ENCODE data around the gene DNAI2. TPM values are rescaled to one million over a fixed set of nuclear protein-coding genes. Genes with fewer than 3 reads are reported as not detected.

Gene DNAI2
- total RNA-seq, 1 donor from 2014 or later = not detected

DNA sequence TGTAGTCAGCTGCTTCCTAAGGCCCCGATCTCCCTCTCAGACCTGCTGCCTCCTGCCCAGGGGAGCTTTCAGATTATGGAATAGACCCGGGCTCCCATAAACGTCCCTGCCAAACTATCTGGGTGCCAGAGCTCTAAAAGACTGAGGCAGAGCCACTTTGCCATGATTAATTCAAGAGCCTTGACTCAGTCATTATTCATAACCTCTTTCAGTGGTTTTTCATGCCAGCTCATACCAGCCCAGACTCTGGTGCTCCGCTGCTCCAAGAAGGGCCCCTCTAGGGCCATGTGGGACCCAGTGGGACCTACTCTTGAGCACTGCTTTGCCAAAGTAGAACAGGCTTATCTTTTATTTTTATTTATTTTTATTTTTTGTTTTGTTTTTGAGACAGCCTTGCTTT lies 23.9 kb downstream of the DNAI2 start:
- Histone ChIP-seq H3K9me3 (ENCODE audit: control insufficient read depth in 3 of 3, low read length in 3 of 3) (no peaks in the 10 kb centered on the region), H3K9ac (ENCODE audit: low read depth in 1 of 3, low read length in 3 of 3) (no peak overlapping the region), H3K4me1 (ENCODE audit: control insufficient read depth in 3 of 3, insufficient read depth in 3 of 3, low read length in 3 of 3) (peaks cover 0 to 10% (median 0%) of the 10 kb centered on the region in 3 donors), H3K36me3 (ENCODE audit: control insufficient read depth in 3 of 3, insufficient read depth in 3 of 3, low read length in 3 of 3) (no peaks in the 10 kb centered on the region), H3K27me3 (ENCODE audit: control insufficient read depth in 3 of 3, insufficient read depth in 3 of 3, low read length in 3 of 3) (peaks cover 0 to 8% (median 0%) of the 10 kb centered on the region in 3 donors), H3K27ac (ENCODE audit: low read depth, low read length) (no peak overlapping the region), H3K4me3 (ENCODE audit: low read length in 3 of 3) (no peak overlapping the region)

DNA sequence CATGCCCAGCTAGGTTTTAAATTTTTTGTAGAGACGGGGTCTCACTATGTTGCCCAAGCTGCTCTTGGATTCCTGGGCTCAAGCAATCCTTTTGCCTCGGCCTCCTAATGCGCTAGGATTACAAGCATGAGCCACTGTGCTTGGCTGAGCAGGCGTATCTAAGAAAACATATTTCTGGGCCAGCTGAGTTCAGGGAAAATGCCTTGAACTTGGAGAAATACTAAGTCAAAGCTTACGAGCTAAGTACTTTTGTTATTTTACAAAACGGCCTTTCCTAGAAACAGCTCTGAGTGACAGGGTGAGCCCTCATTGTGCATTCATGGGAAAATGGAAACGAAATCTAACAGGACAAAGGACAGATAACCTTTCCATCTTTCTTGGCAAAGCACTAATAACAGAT lies 24.7 kb downstream of the DNAI2 start:
- Histone ChIP-seq H3K36me3 (ENCODE audit: control insufficient read depth in 3 of 3, insufficient read depth in 3 of 3, low read length in 3 of 3) (no peaks in the 10 kb centered on the region), H3K9me3 (ENCODE audit: control insufficient read depth in 3 of 3, low read length in 3 of 3) (no peaks in the 10 kb centered on the region), H3K4me1 (ENCODE audit: control insufficient read depth in 3 of 3, insufficient read depth in 3 of 3, low read length in 3 of 3) (peaks cover 0 to 10% (median 0%) of the 10 kb centered on the region in 3 donors), H3K9ac (ENCODE audit: low read depth in 1 of 3, low read length in 3 of 3) (no peak overlapping the region), H3K27ac (ENCODE audit: low read depth, low read length) (no peak overlapping the region), H3K4me3 (ENCODE audit: low read length in 3 of 3) (no peak overlapping the region), H3K27me3 (ENCODE audit: control insufficient read depth in 3 of 3, insufficient read depth in 3 of 3, low read length in 3 of 3) (peaks cover 0 to 8% (median 0%) of the 10 kb centered on the region in 3 donors)

DNA sequence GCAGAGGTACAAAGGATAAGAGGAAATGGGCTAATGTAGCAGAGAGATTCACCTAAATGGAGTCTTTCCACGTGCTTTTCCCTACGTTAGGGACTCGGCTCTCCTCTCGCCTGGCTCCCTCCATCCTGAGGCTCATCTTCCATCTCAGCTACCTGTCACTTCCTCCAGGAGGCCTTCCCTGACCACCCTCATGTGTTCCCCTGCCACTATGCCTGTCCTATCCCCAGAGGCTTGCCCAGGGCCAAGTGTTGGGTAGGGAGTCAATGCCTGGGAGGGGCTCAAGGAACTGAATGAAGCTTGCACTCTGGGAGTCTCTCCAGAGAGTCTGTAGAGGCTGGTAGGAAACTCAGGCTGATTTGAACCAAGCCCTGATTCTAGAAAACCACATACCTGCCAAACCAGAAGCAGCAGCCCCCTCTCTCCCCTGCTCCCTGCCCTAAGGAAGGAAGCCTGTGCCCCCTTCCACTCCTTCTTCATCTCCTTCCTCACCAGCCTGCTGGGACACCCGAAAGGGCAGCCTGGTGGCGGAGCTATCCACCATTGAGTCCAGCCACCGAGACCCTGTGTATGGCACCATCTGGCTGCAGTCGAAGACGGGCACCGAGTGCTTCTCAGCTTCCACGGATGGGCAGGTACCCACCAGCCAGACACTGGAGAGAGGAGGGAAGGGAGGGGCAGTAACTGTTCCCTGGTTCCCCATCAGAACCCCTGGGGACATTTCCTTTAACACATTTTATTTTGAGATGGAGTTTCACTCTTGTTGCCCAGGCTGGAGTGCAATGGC lies 25.4 kb downstream of the DNAI2 start:
- Histone ChIP-seq H3K4me1 (ENCODE audit: control insufficient read depth in 3 of 3, insufficient read depth in 3 of 3, low read length in 3 of 3) (peaks cover 0 to 10% (median 0%) of the 10 kb centered on the region in 3 donors), H3K27ac (ENCODE audit: low read depth, low read length) (no peak overlapping the region), H3K9ac (ENCODE audit: low read depth in 1 of 3, low read length in 3 of 3) (no peak overlapping the region)

DNA sequence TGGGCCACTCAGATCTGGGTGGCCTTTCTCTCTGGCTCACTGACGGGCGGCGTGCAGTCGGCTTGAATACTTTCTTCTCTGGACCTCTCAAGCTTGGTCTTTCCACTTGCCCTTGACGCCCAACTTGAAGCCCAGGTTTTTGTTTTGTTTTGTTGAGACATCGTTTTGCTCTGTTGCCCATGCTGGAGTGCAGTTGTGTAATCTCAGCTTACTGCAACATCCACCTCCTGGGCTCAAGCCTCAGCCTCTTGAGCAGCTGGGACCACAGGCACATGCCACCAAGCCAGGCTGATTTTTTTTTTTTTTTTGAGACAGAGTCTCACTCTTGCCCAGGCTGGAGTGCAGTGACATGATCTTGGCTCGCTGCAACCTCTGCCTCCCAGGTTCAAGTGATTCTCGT lies 29.3 kb downstream of the DNAI2 start:
- H3K36me3 ChIP-seq (ENCODE audit: control insufficient read depth in 3 of 3, insufficient read depth in 3 of 3, low read length in 3 of 3) = no peaks in the 10 kb centered on the region
- H3K9me3 ChIP-seq (ENCODE audit: control insufficient read depth in 3 of 3, low read length in 3 of 3) = no peaks in the 10 kb centered on the region
- H3K27ac ChIP-seq (ENCODE audit: low read depth, low read length) = no peak overlapping the region
- peaks cover 0 to 8% (median 2%) of the 10 kb centered on the region in 3 donors for H3K27me3 ChIP-seq (ENCODE audit: control insufficient read depth in 3 of 3, insufficient read depth in 3 of 3, low read length in 3 of 3)
- H3K4me1 ChIP-seq (ENCODE audit: control insufficient read depth in 3 of 3, insufficient read depth in 3 of 3, low read length in 3 of 3) = peaks cover 0 to 6% (median 0%) of the 10 kb centered on the region in 3 donors
- no peak overlapping the region for H3K9ac ChIP-seq (ENCODE audit: low read depth in 1 of 3, low read length in 3 of 3)
- no peak overlapping the region for H3K4me3 ChIP-seq (ENCODE audit: low read length in 3 of 3)

More for the DNA sequence above, 25.4 kb downstream of the DNAI2 start:
- peaks cover 0 to 8% (median 0%) of the 10 kb centered on the region in 3 donors for H3K27me3 ChIP-seq (ENCODE audit: control insufficient read depth in 3 of 3, insufficient read depth in 3 of 3, low read length in 3 of 3)
- H3K36me3 ChIP-seq (ENCODE audit: control insufficient read depth in 3 of 3, insufficient read depth in 3 of 3, low read length in 3 of 3) = no peaks in the 10 kb centered on the region
- H3K4me3 ChIP-seq (ENCODE audit: low read length in 3 of 3) = no peak overlapping the region
- H3K9me3 ChIP-seq (ENCODE audit: control insufficient read depth in 3 of 3, low read length in 3 of 3) = no peaks in the 10 kb centered on the region

DNA sequence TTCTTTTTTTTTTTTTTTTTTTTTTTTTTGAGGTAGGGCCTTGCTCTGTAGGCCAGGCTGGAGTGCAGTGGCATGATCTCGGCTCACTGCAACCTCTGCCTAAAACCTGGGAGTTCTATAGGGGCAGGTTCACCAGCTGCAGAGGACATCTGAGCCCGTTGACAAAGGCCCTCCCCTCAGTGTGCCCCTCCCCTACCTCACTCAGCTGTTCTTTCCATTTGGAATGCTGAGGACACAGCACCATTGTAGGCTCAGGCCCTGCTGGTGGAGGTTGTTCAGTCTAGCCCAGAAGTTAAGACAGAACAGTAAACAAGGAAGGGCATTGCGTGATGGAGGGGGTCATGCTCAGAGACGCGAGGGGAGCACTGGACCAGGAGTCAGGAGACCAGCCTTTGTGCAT lies 30.1 kb downstream of the DNAI2 start:
- H3K9ac ChIP-seq (ENCODE audit: low read depth in 1 of 3, low read length in 3 of 3) = no peak overlapping the region
- peaks cover 0 to 6% (median 0%) of the 10 kb centered on the region in 3 donors for H3K4me1 ChIP-seq (ENCODE audit: control insufficient read depth in 3 of 3, insufficient read depth in 3 of 3, low read length in 3 of 3)
- no peaks in the 10 kb centered on the region for H3K36me3 ChIP-seq (ENCODE audit: control insufficient read depth in 3 of 3, insufficient read depth in 3 of 3, low read length in 3 of 3)
- H3K9me3 ChIP-seq (ENCODE audit: control insufficient read depth in 3 of 3, low read length in 3 of 3) = no peaks in the 10 kb centered on the region
- no peak overlapping the region for H3K27ac ChIP-seq (ENCODE audit: low read depth, low read length)
- peaks cover 0 to 10% (median 2%) of the 10 kb centered on the region in 3 donors for H3K27me3 ChIP-seq (ENCODE audit: control insufficient read depth in 3 of 3, insufficient read depth in 3 of 3, low read length in 3 of 3)
- H3K4me3 ChIP-seq (ENCODE audit: low read length in 3 of 3) = no peak overlapping the region

DNA sequence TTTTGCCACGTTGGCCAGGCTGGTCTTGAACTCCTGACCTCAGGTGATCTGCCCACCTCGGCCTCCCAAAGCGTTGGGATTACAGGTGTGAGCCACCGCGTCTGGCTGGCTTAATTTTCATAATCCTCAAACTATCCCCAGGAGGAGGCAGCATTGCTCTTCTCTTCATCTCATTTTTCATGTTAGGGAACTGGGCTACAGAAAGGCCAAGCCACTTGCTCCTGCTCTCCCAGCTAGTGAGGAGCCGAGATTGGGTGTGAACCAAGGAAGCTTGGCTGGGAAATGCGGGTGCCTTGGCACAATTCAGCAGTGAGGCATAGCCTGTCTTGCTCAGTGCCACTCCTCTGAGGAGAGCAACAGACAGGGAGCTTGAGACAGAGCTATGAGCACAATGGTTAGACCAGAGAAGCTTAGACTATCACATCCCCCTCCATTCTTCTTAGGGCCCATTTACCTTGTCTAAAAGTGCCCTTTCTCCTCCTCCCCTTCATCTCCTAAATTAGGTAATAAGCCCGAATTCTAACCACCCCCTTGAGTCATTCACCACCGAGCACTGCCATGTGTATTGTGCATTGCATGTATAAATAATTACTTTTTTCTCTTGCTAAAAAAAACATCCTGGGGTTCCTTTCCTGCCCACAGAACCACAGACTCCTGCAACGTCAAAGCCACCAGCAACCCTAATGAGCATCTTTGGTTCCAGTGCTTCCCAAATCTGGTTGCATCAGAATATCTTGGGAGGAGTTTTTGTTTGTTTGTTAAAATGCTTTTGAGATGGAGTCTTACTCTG lies 32.0 kb downstream of the DNAI2 start:
- Histone ChIP-seq H3K9me3 (ENCODE audit: control insufficient read depth in 3 of 3, low read length in 3 of 3) (no peaks in the 10 kb centered on the region), H3K4me3 (ENCODE audit: low read length in 3 of 3) (no peak overlapping the region), H3K27ac (ENCODE audit: low read depth, low read length) (no peak overlapping the region), H3K36me3 (ENCODE audit: control insufficient read depth in 3 of 3, insufficient read depth in 3 of 3, low read length in 3 of 3) (no peaks in the 10 kb centered on the region), H3K27me3 (ENCODE audit: control insufficient read depth in 3 of 3, insufficient read depth in 3 of 3, low read length in 3 of 3) (peaks cover 0 to 4% (median 2%) of the 10 kb centered on the region in 3 donors), H3K4me1 (ENCODE audit: control insufficient read depth in 3 of 3, insufficient read depth in 3 of 3, low read length in 3 of 3) (peaks cover 0 to 4% (median 0%) of the 10 kb centered on the region in 3 donors), H3K9ac (ENCODE audit: low read depth in 1 of 3, low read length in 3 of 3) (no peak overlapping the region)

DNA sequence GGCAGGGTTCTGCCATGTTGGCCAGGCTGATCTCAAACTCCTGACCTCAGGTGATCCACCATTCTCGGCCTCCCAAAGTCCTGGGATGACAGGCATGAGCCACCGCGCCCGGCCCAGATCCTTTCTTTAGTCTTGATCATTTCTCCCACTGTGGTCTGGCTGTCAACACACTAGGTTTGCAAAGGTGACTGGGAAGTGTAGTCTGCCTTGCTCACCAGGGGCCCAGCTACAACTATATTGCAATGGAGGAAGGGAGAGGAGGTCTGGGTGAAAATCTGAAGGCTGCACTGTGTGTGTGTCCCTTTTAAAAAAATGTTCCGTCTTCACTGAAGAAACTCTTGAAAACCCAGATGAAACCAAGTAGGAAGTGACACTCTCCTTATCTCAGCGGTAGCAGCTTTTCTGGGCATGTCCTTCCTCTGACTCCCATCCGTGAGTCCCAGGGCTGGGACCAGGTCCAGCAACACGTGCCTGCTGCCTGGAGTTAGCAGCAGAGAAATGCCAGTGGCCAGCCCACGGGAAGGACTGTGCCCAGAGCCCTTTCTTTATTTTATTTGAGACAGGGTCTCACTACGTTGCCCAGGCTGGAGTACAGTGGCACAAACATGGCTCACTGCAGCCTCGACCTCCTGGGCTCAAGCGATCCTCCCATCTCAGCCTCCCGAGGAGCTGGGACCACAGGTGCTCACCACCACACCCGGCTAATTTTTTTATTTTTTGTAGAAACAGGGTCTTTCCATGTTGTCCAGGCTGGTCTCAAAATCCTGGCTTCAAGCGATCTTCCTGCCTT lies 34.1 kb downstream of the DNAI2 start:
- no peak overlapping the region for H3K27ac ChIP-seq (ENCODE audit: low read depth, low read length)
- no peak overlapping the region for H3K9ac ChIP-seq (ENCODE audit: low read depth in 1 of 3, low read length in 3 of 3)
- peaks cover 0 to 4% (median 3%) of the 10 kb centered on the region in 3 donors for H3K9me3 ChIP-seq (ENCODE audit: control insufficient read depth in 3 of 3, low read length in 3 of 3)

DNA sequence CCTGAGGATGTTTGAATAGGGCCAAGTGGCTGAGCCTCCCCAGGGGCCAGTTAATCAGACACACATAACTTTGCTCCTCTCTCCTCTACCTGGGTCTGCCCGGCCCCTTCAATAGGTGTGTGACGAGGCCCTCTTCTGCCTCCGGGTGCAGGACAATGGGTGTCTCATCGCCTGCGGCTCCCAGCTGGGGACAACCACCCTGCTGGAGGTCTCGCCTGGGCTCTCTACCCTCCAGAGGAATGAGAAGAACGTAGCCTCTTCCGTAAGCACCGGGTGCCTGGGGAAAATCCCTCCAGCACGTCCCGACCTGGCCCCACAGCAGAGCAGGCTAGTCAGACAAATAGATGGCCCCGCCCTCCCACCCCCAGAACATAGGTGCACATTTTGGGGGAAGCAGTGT lies 35.9 kb downstream of the DNAI2 start:
- Histone ChIP-seq H3K9me3 (ENCODE audit: control insufficient read depth in 3 of 3, low read length in 3 of 3) (peaks cover 0 to 4% (median 3%) of the 10 kb centered on the region in 3 donors), H3K4me3 (ENCODE audit: low read length in 3 of 3) (no peak overlapping the region), H3K4me1 (ENCODE audit: control insufficient read depth in 3 of 3, insufficient read depth in 3 of 3, low read length in 3 of 3) (no peaks in the 10 kb centered on the region), H3K9ac (ENCODE audit: low read depth in 1 of 3, low read length in 3 of 3) (no peak overlapping the region), H3K36me3 (ENCODE audit: control insufficient read depth in 3 of 3, insufficient read depth in 3 of 3, low read length in 3 of 3) (no peaks in the 10 kb centered on the region), H3K27me3 (ENCODE audit: control insufficient read depth in 3 of 3, insufficient read depth in 3 of 3, low read length in 3 of 3) (peaks cover 0 to 10% (median 2%) of the 10 kb centered on the region in 3 donors), H3K27ac (ENCODE audit: low read depth, low read length) (no peak overlapping the region)

More for the DNA sequence above, 34.1 kb downstream of the DNAI2 start:
- no peak overlapping the region for H3K4me3 ChIP-seq (ENCODE audit: low read length in 3 of 3)
- H3K4me1 ChIP-seq (ENCODE audit: control insufficient read depth in 3 of 3, insufficient read depth in 3 of 3, low read length in 3 of 3) = no peaks in the 10 kb centered on the region
- no peaks in the 10 kb centered on the region for H3K36me3 ChIP-seq (ENCODE audit: control insufficient read depth in 3 of 3, insufficient read depth in 3 of 3, low read length in 3 of 3)
- peaks cover 0 to 6% (median 2%) of the 10 kb centered on the region in 3 donors for H3K27me3 ChIP-seq (ENCODE audit: control insufficient read depth in 3 of 3, insufficient read depth in 3 of 3, low read length in 3 of 3)

DNA sequence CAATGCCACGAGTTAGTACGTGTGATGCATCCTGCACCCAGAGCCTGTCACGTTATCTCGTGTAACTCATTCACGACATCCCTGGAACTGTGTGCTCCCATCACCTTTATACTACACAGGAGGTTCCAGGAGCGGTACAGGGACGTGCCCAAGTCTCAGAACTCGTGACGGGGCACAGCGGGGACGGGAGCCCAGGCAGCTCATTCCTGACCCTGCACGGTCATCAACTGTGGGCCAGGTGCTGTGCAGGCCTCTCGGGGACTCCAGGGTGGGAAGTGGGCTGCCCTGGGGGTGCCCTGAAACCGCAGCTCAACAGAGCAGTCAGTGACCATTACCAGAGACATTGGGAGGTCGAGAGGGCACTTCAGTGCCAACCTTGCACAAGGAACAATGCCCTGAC lies 40.8 kb downstream of the DNAI2 start:
- no peak overlapping the region for H3K9ac ChIP-seq (ENCODE audit: low read depth in 1 of 3, low read length in 3 of 3)
- peaks cover 0 to 4% (median 3%) of the 10 kb centered on the region in 3 donors for H3K9me3 ChIP-seq (ENCODE audit: control insufficient read depth in 3 of 3, low read length in 3 of 3)
- no peak overlapping the region for H3K27ac ChIP-seq (ENCODE audit: low read depth, low read length)
- H3K4me3 ChIP-seq (ENCODE audit: low read length in 3 of 3) = no peak overlapping the region
- H3K27me3 ChIP-seq (ENCODE audit: control insufficient read depth in 3 of 3, insufficient read depth in 3 of 3, low read length in 3 of 3) = peaks cover 0 to 6% (median 5%) of the 10 kb centered on the region in 3 donors
- no peaks in the 10 kb centered on the region for H3K36me3 ChIP-seq (ENCODE audit: control insufficient read depth in 3 of 3, insufficient read depth in 3 of 3, low read length in 3 of 3)
- no peaks in the 10 kb centered on the region for H3K4me1 ChIP-seq (ENCODE audit: control insufficient read depth in 3 of 3, insufficient read depth in 3 of 3, low read length in 3 of 3)
